GM23248 (cell line): Measurements from ENCODE around the gene CLTB. TPM values are rescaled to one million over a fixed set of nuclear protein-coding genes. Genes with fewer than 3 reads are reported as not detected.
A peak's percentile ranks its signal among the peaks of the same experiment; 100 is the strongest.

Experiments
- DNase-seq: peaks from one replicate; pipeline ENCODE4 v3.0.0-alpha.2; 2015
- H2AFZ ChIP-seq: fragments of 200-600 bp; sonication (generic); 2 replicates; pipeline ENCODE4 v1.6.1; 2016; ENCODE audit warnings: antibody characterized with exemption
- H3F3A ChIP-seq: fragments of 200-600 bp; sonication (generic); 2 replicates; pipeline ENCODE4 v1.6.1; 2016; ENCODE audit warnings: mild to moderate bottlenecking, antibody characterized with exemption, mixed run types; ENCODE audit not compliant: insufficient read depth
- H3K27ac ChIP-seq: fragments of 200-600 bp; sonication (generic); 2 replicates; pipeline ENCODE4 v1.5.1; 2016; ENCODE audit warnings: mild to moderate bottlenecking
- H3K27me3 ChIP-seq: fragments of 200-600 bp; sonication (generic); replicated peaks from 2 replicates; pipeline ENCODE4 v1.6.1; 2016; ENCODE audit warnings: mild to moderate bottlenecking; ENCODE audit not compliant: insufficient read depth
- H3K36me3 ChIP-seq: fragments of 200-600 bp; sonication (generic); 2 replicates; pipeline ENCODE4 v1.6.1; 2016; ENCODE audit warnings: low read depth, mild to moderate bottlenecking
- H3K4me1 ChIP-seq: fragments of 200-600 bp; sonication (generic); 2 replicates; pipeline ENCODE4 v1.6.1; 2016; ENCODE audit warnings: mild to moderate bottlenecking; ENCODE audit not compliant: insufficient read depth
- H3K4me2 ChIP-seq: fragments of 200-600 bp; sonication (generic); one replicate; pipeline ENCODE4 v1.6.1; 2016; ENCODE audit warnings: mild to moderate bottlenecking; ENCODE audit not compliant: unreplicated experiment
- H3K4me3 ChIP-seq: fragments of 200-600 bp; sonication (generic); 2 replicates; pipeline ENCODE4 v1.5.1; 2016; ENCODE audit warnings: mild to moderate bottlenecking
- H3K79me2 ChIP-seq: fragments of 200-600 bp; sonication (generic); 2 replicates; pipeline ENCODE4 v1.6.1; 2016; ENCODE audit warnings: mild to moderate bottlenecking; ENCODE audit not compliant: insufficient read depth
- H3K9ac ChIP-seq: fragments of 200-600 bp; sonication (generic); 2 replicates; pipeline ENCODE4 v1.6.1; 2016; ENCODE audit warnings: mild to moderate bottlenecking
- H3K9me2 ChIP-seq: fragments of 200-600 bp; sonication (generic); 2 replicates; pipeline ENCODE4 v1.6.1; 2016; ENCODE audit warnings: mixed run types, mild to moderate bottlenecking, moderate library complexity; ENCODE audit not compliant: insufficient read depth
- H3K9me3 ChIP-seq: fragments of 200-600 bp; sonication (generic); one replicate; pipeline ENCODE4 v1.6.1; 2017; ENCODE audit warnings: low read depth
- H4K20me1 ChIP-seq: fragments of 200-600 bp; sonication (generic); 2 replicates; pipeline ENCODE4 v1.6.0; 2016; ENCODE audit not compliant: insufficient read depth
- EZH2 ChIP-seq: fragments of 200-600 bp; sonication (generic); IDR thresholded peaks from 2 replicates; pipeline ENCODE4 v1.6.1; 2018; ENCODE audit warnings: antibody characterized with exemption, mild to moderate bottlenecking; ENCODE audit not compliant: insufficient read depth, poor library complexity, severe bottlenecking
- EZH2phosphoT487 ChIP-seq: fragments of 200-600 bp; sonication (generic); IDR thresholded peaks from 2 replicates; pipeline ENCODE4 v1.6.1; 2018; ENCODE audit warnings: antibody characterized with exemption, moderate library complexity, mild to moderate bottlenecking, low read depth; ENCODE audit not compliant: insufficient read depth
- WGBS, 2 experiments: methylation state at CpG; one replicate each; pipeline ENCODE4 v1.1.6; 2015 to 2017; ENCODE audit warnings: low lambda C conversion rate in 2 of 2, low coverage in 1 of 2; ENCODE audit errors: missing lambda C conversion rate in 2 of 2; 5-methylcytosine and 5-hydroxymethylcytosine counted together
- in situ Hi-C: fragments of 300-500 bp; cut with MboI; formaldehyde crosslinking; loops from 2 replicates; pipeline ENCODE4 v1.15.0; 2020
- polyA plus RNA-seq: library from polyadenylated mRNA; unstranded; fragments of >200 nt; fragmentation: Nextera tagmentation; extraction: Ambion mirVana; gene quantifications from 2 replicates; pipeline ENCODE4 v1.2.1, GENCODE V29; 2016
- total RNA-seq: library from RNA; depleted of rRNA; stranded (reverse); fragments of >200 nt; shearing (Covaris generic); gene quantifications from 2 replicates; pipeline ENCODE4 v1.2.3, GENCODE V29; 2014

The CLTB gene
- total and polyA plus RNA-seq, 2 experiments from 2014 or later, result 128 to 130 TPM

DNA sequence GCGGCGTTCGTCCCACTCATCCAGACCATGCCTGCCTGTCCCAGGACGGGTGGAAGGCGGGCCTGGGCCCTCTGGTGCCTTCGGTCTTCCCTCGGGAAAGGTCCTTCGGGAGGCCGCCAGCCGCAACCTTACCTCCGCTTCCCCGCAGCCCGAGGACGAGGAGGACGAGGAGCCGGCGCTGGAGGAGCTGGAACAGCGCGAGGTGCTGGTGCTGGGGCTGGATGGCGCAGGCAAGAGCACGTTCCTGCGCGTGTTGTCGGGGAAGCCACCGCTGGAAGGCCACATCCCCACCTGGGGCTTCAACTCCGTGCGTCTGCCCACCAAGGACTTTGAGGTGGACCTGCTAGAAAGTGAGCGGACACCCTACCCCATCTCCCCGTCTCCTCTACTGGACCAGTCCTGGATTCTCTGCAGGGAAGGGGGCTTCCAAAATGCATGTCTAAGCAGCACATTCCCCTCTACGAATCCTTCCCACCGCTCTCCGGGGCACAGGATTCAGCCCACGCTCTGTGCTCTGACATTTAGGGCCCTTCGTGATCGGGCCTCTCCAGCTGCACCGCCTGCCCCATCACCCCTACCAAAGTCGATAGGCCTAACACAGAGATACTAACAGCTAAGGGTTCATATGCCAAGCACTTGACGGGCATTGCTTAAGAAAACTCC is 50.0 kb downstream of the CLTB start:
- Histone ChIP-seq H3K4me1 (no peaks in the 10 kb centered on the region), H3K9me3 (no peaks in the 10 kb centered on the region), H3K9ac (peak overlapping the region; percentile 86), H3K79me2 (peaks cover 19% of the 10 kb centered on the region), H3K36me3 (0 out of 2 replicates have a peak, but pooled peaks cover 13% of the 10 kb centered on the region), H3K4me3 (peak overlapping the region; percentile 78), H3K9me2 (no peaks in the 10 kb centered on the region), H4K20me1 (no peaks in the 10 kb centered on the region), H2AFZ (peak overlapping the region; percentile 93), H3F3A (no peaks in the 10 kb centered on the region), H3K27me3 (no peaks in the 10 kb centered on the region), H3K4me2 (peak overlapping the region; percentile 86), H3K27ac (peak overlapping the region; percentile 74)
- in situ Hi-C loops, result no loop called here
- 31 to 32% methylated on average over 37 to 38 of the region's 38 CpGs for WGBS, 2 experiments
- TF ChIP-seq EZH2 (no peak), EZH2phosphoT487 (no peak)
- DNase-seq, result no peak

DNA sequence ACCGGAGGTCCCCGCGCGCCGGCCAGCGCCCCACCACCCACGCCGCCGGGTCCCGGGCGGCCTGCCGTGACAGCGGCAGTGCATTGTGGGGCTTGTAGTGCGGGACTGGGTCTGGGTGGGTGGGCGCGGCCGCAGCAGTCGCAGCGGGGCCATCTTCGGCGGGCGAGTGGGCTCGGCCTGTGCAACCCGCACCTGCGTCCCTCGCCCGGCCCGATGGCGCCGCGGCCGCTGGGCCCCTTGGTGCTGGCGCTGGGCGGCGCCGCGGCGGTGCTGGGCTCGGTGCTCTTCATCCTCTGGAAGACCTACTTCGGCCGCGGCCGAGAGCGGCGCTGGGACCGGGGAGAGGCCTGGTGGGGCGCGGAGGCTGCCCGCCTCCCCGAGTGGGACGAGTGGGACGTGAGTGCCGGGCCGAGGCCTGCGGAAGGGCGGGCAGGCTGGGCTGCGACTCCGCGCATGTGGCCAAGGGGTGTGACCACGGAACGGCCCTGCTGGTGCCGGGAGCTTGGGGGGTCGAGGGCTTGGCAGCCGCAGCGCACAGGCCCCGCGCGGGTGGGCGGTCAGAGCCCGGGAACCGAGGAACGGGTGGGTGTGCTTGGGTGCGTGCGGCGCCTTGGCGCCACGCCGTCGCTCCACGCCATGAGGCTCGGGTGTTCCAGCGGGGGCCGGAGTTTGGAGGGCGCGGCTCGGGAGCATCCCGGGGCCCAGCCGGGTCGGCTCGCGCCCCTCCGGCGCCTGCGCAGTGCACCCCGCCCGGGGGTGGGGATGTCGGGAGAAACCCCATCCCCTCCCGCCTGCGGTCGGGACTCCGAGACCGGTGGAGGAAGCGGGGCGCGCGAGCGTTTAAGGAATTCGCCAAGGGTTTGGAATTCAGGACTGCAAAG is 50.7 kb downstream of the CLTB start, which contains the start of gene ARL10:
ARL10 (plus strand) TSS at position 137 of the 881 bp plus-strand sequence; CDS start at position 214, 77 bp downstream.
- H3K9me2 ChIP-seq, result no peaks in the 10 kb centered on the region
- TF ChIP-seq EZH2 (no peak), EZH2phosphoT487 (no peak)
- 0 out of 2 replicates have a peak, but pooled peaks cover 7% of the 10 kb centered on the region for H3K36me3 ChIP-seq
- peak within 1 kb of the TSS; percentile 86 for H3K9ac ChIP-seq
- peak; percentile 81 for DNase-seq
- peak within 1 kb of the TSS; percentile 86 for H3K4me2 ChIP-seq
- H3F3A ChIP-seq, result no peaks in the 10 kb centered on the region
- H3K4me3 ChIP-seq, result peak within 1 kb of the TSS; percentile 78
- in situ Hi-C loops, result no loop called here
- H2AFZ ChIP-seq, result peak within 1 kb of the TSS; percentile 93
- H3K27me3 ChIP-seq, result no peaks in the 10 kb centered on the region
- WGBS, 2 experiments, result 1% methylated on average over 57 to 59 of the region's 108 CpGs
- H3K79me2 ChIP-seq, result peaks cover 27% of the 10 kb centered on the region
- no peaks in the 10 kb centered on the region for H4K20me1 ChIP-seq
- no peaks in the 10 kb centered on the region for H3K4me1 ChIP-seq
- peak within 1 kb of the TSS; percentile 74 for H3K27ac ChIP-seq
- no peaks in the 10 kb centered on the region for H3K9me3 ChIP-seq

DNA sequence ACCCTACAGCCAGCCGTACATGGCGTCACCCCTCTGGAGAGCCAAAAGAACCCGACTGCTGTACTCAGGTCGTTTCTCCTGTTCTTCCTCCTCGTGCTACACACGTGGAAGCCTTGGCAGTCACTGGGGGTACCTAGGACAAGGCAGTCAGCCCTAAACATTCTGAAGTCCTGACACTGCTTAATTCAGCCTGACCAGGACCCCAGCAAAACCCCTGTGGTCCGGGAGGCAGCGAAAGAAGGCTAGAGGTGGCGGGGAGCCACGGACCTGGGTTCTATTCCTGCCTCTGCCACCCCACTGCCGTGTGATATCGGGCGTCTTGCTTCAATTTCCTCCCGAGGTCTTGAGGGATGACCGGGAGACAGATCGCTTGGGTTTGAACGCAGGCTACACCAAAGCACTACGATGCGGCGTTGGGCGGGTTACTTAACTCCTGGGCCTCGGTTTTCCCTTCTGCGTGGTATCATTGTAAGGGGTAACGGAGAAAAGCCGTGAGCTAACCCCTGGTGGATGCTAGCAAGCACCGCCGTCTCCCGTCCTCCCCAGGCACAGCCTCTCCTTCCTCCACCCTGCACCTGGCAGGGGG is 51.5 kb downstream of the CLTB start:
- no peaks in the 10 kb centered on the region for H3F3A ChIP-seq
- peak overlapping the region; percentile 74 for H3K27ac ChIP-seq
- no peaks in the 10 kb centered on the region for H3K36me3 ChIP-seq
- no peaks in the 10 kb centered on the region for H4K20me1 ChIP-seq
- peak overlapping the region; percentile 86 for H3K9ac ChIP-seq
- H3K9me2 ChIP-seq, result no peaks in the 10 kb centered on the region
- H3K27me3 ChIP-seq, result no peaks in the 10 kb centered on the region
- in situ Hi-C loops, result no loop called here
- no peaks in the 10 kb centered on the region for H3K4me1 ChIP-seq
- H3K79me2 ChIP-seq, result peaks cover 34% of the 10 kb centered on the region
- H3K9me3 ChIP-seq, result no peaks in the 10 kb centered on the region
- peak overlapping the region; percentile 78 for H3K4me3 ChIP-seq
- H3K4me2 ChIP-seq, result peak overlapping the region; percentile 86
- peak overlapping the region; percentile 93 for H2AFZ ChIP-seq
- peak; percentile 65 for DNase-seq
- 26 to 30% methylated on average over 28 of the region's 28 CpGs for WGBS, 2 experiments
- TF ChIP-seq EZH2phosphoT487, result no peak
- TF ChIP-seq EZH2, result no peak

DNA sequence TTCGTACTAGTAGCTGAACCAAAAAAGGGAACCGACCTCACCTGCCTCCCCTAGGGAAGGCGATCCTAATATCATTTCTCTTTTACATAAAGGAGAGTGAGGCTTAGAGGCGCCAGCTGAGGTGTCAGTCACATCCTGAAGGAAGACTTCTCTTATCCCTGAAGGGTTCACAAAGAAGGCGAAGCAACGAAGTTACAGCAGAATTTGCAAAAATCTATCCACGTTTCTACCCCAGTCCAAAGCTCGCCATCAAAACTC is 54.2 kb downstream of the CLTB start:
- Histone ChIP-seq H2AFZ (peak overlapping the region; percentile 93), H4K20me1 (no peaks in the 10 kb centered on the region), H3K27me3 (no peaks in the 10 kb centered on the region), H3K4me1 (no peaks in the 10 kb centered on the region), H3K27ac (peak overlapping the region; percentile 2; the same call in 1 of the 2 replicates), H3F3A (no peaks in the 10 kb centered on the region), H3K9me3 (no peaks in the 10 kb centered on the region), H3K36me3 (peaks cover 16% of the 10 kb centered on the region; the same call in 1 of the 2 replicates), H3K4me3 (peak overlapping the region; percentile 96), H3K4me2 (peak overlapping the region; percentile 91), H3K9me2 (no peaks in the 10 kb centered on the region), H3K79me2 (peaks cover 54% of the 10 kb centered on the region), H3K9ac (peak overlapping the region; percentile 93)
- 84% methylated on average over 8 of the region's 8 CpGs for WGBS, 2 experiments
- TF ChIP-seq EZH2 (no peak), EZH2phosphoT487 (no peak)
- in situ Hi-C loops, result no loop called here
- DNase-seq, result no peak
